GM12891 (cell line): ENCODE results near the gene RELCH.

ENCODE experiments used
- DNase-seq: peaks from one replicate; pipeline ENCODE4 v3.0.0; 2011; ENCODE audit warnings: low spot score; ENCODE audit not compliant: insufficient read length
- FAIRE-seq: peaks from 2 replicates; lab custom pipeline; 2011; peaks lifted over from hg19 to GRCh38; lab: Jason Lieb, UNC
- PAX5 ChIP-seq: IDR thresholded peaks from 2 replicates; pipeline ENCODE4 v1.6.1; 2011; ENCODE audit warnings: low read length, moderate library complexity, mild to moderate bottlenecking; ENCODE audit not compliant: insufficient read depth, severe bottlenecking
- POLR2A ChIP-seq: IDR thresholded peaks from 2 replicates; pipeline ENCODE4 v1.6.1; 2011; ENCODE audit warnings: low read depth, low read length, control low read depth
- POLR2AphosphoS5 ChIP-seq: IDR thresholded peaks from 2 replicates; pipeline ENCODE4 v1.6.1; 2011; ENCODE audit warnings: low read depth, low read length, control low read depth
- POU2F2 ChIP-seq: IDR thresholded peaks from 2 replicates; pipeline ENCODE4 v1.6.1; 2011; ENCODE audit warnings: low read depth, mild to moderate bottlenecking, control low read depth, low read length, moderate library complexity
- SPI1 ChIP-seq: IDR thresholded peaks from 2 replicates; pipeline ENCODE4 v1.6.1; 2011; ENCODE audit warnings: low read depth, low read length, control low read depth
- TAF1 ChIP-seq: IDR thresholded peaks from 2 replicates; pipeline ENCODE4 v1.6.1; 2011; ENCODE audit warnings: low read depth, low read length, control low read depth

The RELCH gene

DNA sequence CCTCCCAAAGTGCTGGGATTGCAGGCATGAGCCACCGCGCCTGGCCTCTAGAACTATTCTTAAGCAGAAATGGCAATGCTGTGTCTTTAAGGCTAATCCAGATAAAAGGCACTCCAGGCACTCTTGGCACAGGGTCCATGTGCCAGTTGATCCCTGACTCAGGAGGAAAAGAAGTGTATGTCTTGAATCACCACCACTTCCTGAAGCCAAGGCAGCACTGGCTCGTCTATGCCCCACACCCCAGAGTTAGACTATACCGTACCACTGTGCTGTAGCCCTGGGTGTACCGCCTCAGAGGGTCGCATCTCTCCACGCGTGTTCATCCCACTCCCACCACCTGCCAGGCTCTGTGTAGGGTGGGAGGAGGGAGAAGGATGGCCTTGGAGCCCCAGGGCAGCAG lies 147.1 kb downstream of the RELCH start:
- FAIRE-seq: peak; percentile 51
- DNase-seq: no peak

DNA sequence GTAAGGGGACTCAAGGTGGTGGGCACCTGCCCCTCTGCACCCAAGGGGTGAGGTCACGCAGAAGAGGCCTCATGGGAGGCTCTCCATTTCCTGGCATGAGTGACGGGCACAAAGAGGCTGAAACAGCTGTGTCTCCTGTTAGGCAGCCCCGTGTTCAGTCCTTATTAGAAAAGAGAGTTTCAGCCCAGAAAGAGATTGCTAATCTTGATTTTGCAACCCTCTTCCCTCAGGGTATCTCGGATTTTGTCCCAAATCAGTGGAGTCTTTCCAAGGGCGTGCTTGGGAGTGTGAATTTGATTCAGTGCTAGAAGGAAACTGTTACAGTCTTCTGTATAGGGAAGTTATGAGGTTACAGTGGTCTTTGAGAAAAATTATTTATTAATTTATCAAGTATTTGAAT lies 148.4 kb downstream of the RELCH start:
- TF ChIP-seq TAF1 (no peak), SPI1 (no peak), PAX5 (no peak), POU2F2 (no peak), POLR2A (no peak), POLR2AphosphoS5 (no peak)
- FAIRE-seq: no peak
- DNase-seq: no peak

More for the DNA sequence above, 147.1 kb downstream of the RELCH start:
- TF ChIP-seq POLR2A (no peak), POLR2AphosphoS5 (no peak), SPI1 (no peak), PAX5 (no peak), TAF1 (no peak), POU2F2 (no peak)

DNA sequence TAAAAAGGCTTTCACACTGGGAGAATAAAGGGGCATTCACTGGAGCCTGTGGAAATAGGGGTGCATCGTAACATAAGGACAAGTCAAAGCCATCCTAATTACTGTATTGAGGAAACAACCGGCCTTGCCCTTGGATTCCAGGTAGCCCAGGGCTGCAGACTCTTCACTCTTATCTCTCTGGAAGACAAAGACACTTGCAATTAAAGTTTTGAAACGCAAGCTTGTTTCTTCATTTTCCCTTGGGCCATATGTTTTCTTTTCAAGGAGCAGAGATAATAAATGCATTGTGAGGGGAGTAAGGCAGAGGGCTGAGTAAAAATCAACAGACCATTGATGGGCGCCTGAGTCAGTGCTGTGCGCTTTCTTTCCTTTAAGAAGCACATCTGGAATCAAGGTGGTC lies 149.6 kb downstream of the RELCH start:
- no peak for FAIRE-seq
- TF ChIP-seq POLR2A (no peak), SPI1 (no peak), TAF1 (no peak), POLR2AphosphoS5 (no peak), PAX5 (no peak), POU2F2 (no peak)
- no peak for DNase-seq

DNA sequence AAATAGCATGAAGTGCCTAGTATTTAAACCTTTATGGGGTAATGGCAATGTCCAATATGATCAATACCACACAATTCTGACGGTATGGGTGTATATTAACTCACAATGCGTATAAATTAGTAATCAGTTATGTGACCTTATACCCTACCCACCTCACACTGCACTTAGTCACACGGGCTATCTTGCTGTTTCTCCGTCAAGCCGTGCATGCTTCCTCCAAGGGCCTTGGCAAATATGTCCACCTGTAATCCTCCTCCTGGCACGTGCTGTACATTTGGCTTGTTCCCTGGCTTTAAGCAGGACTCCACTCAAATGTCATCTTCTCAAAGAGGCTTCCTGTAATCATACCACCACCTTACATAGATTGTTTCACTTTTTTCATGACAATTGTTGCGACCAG lies 150.3 kb downstream of the RELCH start:
- TF ChIP-seq SPI1 (no peak), POLR2AphosphoS5 (no peak), PAX5 (no peak), POU2F2 (no peak), POLR2A (no peak), TAF1 (no peak)
- DNase-seq (no peak), FAIRE-seq (no peak)

DNA sequence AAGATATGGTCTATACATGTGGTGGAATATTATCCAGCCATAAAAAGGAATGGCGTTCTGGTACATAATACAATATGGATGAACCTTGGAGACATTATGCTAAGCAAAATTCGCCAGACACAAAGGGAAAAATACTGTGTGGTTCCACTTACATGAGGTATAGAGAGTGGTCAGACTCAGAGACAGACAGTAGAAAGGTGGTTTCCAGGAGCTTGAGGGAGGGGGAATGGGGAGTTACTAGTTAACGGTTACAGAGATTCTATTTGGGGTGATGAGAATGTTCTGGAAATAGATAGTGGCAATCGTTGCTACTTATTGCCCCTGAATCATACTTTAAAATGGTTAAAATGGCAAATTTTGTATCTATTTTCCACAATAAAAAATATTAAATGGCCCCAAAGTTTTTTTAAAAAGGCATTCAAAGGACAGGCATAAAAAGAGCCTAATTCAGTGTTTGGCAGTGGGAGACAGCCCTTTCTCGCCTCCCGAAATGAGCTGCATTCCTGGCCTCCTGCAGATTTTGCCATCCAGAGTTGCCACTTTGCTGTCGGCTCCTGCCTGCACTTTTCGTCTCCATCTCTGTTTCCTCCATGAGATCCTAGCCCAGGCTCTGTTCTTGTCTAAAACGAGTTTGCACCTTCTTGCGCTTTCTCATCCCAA lies 151.5 kb downstream of the RELCH start:
- TF ChIP-seq PAX5: no peak
- no peak for TF ChIP-seq SPI1
- no peak for TF ChIP-seq POLR2A
- no peak for TF ChIP-seq POU2F2
- no peak for TF ChIP-seq TAF1
- no peak for TF ChIP-seq POLR2AphosphoS5
- FAIRE-seq (no peak), DNase-seq (no peak)

DNA sequence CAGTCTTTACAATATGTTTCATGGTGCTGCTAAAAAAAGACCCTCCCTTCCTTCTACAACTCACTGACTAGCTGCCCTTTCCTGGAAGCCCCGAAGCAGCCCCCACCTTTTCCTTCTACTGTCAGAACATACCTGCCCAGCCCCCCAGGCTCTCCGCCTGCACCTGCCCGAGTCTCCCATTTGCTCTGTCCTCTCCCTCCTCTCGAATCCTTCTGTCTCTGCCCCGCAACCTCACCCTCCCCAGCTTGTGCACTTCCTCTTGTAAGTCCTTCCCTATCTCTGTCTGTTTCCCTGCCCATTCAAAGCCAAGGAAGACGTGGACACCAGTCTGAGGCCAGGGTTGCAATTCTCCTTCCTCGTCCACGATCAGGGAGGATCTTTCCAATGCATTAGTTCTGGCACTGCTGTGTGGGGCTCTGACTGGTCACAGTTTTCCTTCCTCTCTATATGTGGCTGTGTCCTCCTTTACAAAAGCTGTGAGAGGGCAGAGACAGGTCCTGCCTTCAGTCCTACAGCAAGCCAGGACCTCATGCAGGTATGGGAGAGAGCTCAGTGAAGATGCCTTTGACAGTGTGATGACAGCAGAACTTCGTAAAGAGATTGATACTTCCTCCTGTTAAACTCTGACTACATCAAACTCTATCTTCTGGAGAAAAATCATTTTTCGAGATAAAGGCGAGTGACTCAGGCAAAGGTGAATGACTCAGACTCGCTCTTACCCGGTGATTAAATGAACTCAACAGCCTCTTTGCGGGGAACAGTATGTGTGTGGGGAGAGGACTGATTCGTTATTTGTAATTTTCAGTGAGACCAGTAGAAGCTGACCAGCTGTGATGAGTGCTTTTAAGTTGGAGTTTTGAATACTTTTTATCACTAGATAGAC lies 152.3 kb downstream of the RELCH start:
- TF ChIP-seq SPI1: 0 out of 2 replicates have a peak, but pooled peaks have one; percentile 11
- no peak for TF ChIP-seq TAF1
- DNase-seq (no peak), FAIRE-seq (no peak)

DNA sequence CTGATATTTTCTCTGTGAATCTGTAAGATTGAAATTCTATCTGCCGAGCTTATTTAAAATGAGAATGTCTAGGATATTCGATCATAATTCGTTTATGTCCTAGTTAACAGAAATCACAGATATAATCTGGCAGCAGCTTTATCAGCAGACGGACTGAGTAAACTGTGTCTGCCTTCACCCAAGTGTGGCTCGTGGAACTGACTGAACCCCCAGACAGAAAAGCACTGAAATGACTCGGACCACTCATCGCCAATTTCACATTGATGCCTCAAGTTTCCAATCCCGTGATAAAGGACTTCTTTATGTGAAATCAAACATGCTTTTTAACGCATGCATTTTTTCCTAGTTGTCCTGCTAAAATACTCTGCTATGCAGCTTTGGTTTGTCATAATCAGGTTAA lies 153.9 kb downstream of the RELCH start:
- FAIRE-seq: no peak
- TF ChIP-seq POU2F2 (no peak), PAX5 (no peak), TAF1 (no peak), POLR2AphosphoS5 (no peak), SPI1 (no peak), POLR2A (no peak)
- DNase-seq: no peak

DNA sequence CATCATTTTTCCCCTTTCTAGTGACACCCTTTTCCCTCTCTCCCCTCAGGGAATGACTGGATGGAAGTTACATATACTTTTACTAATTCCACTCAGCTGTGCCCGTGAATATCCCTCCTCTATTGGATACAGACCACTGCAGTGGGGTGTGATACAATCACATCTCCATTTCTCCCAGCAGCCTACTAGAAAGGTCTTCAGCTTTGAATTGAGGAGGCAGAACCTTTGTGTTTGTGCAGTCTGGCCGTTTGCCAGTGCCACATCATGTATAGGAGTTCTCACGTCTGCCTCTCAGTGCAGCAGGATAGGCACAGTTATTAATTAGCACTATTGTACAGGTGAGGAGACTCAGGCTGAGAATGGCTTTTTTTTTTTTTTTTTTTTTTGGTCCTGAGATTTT lies 154.4 kb downstream of the RELCH start:
- FAIRE-seq (no peak), DNase-seq (no peak)
- TF ChIP-seq SPI1: no peak
- TF ChIP-seq POU2F2: no peak
- no peak for TF ChIP-seq POLR2AphosphoS5
- TF ChIP-seq TAF1: no peak
- no peak for TF ChIP-seq POLR2A

DNA sequence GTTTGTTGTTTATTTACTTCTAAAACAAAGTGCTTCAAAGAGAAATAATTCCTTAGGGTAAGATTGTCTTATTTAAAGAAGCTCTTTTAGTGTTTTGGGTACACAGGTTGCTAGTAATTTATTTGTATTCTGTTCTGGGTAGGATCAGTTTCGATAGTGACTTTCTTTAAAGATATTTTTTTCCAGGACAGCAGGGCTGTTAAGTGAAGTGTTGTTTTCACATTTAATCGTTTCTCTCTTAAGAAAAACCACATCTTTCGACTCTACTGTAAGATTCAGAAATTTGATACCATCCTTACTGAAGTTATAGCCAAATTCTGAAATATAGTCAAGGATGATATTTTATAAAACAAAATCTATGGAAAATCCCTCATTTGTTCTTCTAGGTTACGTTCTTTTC lies 155.8 kb downstream of the RELCH start:
- no peak for FAIRE-seq
- no peak for DNase-seq
- no peak for TF ChIP-seq POU2F2
- no peak for TF ChIP-seq PAX5
- no peak for TF ChIP-seq POLR2AphosphoS5
- no peak for TF ChIP-seq TAF1
- no peak for TF ChIP-seq SPI1
- no peak for TF ChIP-seq POLR2A

DNA sequence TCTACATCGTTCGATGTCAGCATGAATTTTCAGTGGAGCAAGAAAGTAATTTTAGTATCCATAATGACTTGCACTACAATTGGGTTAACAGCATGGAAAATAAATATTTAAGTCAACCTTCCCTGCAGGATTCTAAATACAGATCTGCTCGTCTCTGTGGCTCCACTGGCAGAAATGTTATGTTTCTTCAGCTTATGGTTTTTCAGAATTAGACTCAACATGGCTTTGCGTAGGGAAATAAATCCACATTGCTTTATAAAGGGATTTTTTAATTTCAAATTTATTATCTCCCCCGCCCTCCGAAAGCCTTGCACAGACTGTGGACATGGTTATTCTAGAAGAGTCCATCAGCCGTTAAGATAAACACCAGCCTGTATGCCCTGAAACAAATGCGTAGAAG lies 156.3 kb downstream of the RELCH start:
- no peak for TF ChIP-seq POLR2A
- DNase-seq: no peak
- no peak for FAIRE-seq
